K562 (cell line): Measurements from ENCODE around the gene GSTA5. TPM values are rescaled to one million over a fixed set of nuclear protein-coding genes. Genes with fewer than 3 reads are reported as not detected.
A peak's percentile ranks its signal among the peaks of the same experiment; 100 is the strongest.
"Not testable (repeated sequence)": the region's sequence is repeated elsewhere in the genome, so short reads cannot be mapped to it uniquely, and the experiment has no call there.

Experiments used
- ATAC-seq: fragments of 200-7000 bp; cut with Tn5 transposase; 3 replicates; pipeline ENCODE4 v1.9.1; 2020; ENCODE audit warnings: moderate library complexity
- BruUV-seq: library from RNA; stranded (reverse); fragments of 400-500 nt; replicated peaks from 2 replicates; lab custom pipeline; 2021; lab: Mats Ljungman, UMichigan
- CTCF ChIA-PET: fragments of 300-600 bp; formaldehyde crosslinking; extraction: SDS; loops from one replicate; lab custom pipeline; 2021; ENCODE audit warnings: low intra/inter-chr PET ratio; lab: Yijun Ruan, JAX
- POLR2A ChIA-PET: fragments of 300-600, 350-650 bp; sonication (Branson Sonifier 250); formaldehyde crosslinking; extraction: SDS; loops from one replicate; lab custom pipeline; 2021; ENCODE audit warnings: antibody characterized with exemption, inconsistent platforms; lab: Yijun Ruan, JAX
- DNase-seq, 4 experiments: peaks; one replicate each; pipeline versions ENCODE4 v3.0.0 to v3.0.0-alpha.2; 2011 to 2018; ENCODE audit warnings: low spot score in 3 of 4, mixed read lengths in 3 of 4; ENCODE audit errors: extremely low read depth in 1 of 4
- FAIRE-seq: peaks from 2 replicates; lab custom pipeline; 2011; peaks lifted over from hg19 to GRCh38; lab: Jason Lieb, UNC
- H2AFZ ChIP-seq: 2 replicates; pipeline ENCODE4 v1.6.0; 2011; ENCODE audit warnings: low read depth, low read length, control low read depth, inconsistent platforms
- H3K27ac ChIP-seq: fragments of 200-600 bp; 3 replicates; pipeline ENCODE4 v1.8.0; 2011; ENCODE audit warnings: low read depth, mild to moderate bottlenecking, control low read depth, inconsistent platforms, low read length, moderate library complexity, mixed read lengths; ENCODE audit errors: extremely low read depth
- H3K27me3 ChIP-seq, 2 experiments: fragments of 300-600 bp in 1 of 2; 2 replicates in 1 of 2; 3 replicates in 1 of 2; pipeline versions ENCODE4 v1.6.0 to v1.8.0; 2011; ENCODE audit warnings: inconsistent platforms in 2 of 2, low read length in 2 of 2, mild to moderate bottlenecking in 1 of 2, mixed read lengths in 1 of 2, moderate library complexity in 1 of 2; ENCODE audit not compliant: control insufficient read depth in 2 of 2, insufficient read depth in 2 of 2
- H3K36me3 ChIP-seq: fragments of 300-600 bp; 3 replicates; pipeline ENCODE4 v1.8.0; 2011; ENCODE audit warnings: mild to moderate bottlenecking, low read length, inconsistent platforms; ENCODE audit not compliant: control insufficient read depth, insufficient read depth
- H3K4me1 ChIP-seq, 2 experiments: fragments of 200-600 bp in 1 of 2; replicated peaks in 1 of 2; 2 replicates in 1 of 2; 3 replicates in 1 of 2; pipeline versions ENCODE4 v1.5.1 to v1.8.0; 2011; ENCODE audit warnings: inconsistent platforms in 2 of 2, low read length in 2 of 2, mild to moderate bottlenecking in 1 of 2, mixed read lengths in 1 of 2, moderate library complexity in 1 of 2; ENCODE audit not compliant: control insufficient read depth in 2 of 2, insufficient read depth in 2 of 2
- H3K4me2 ChIP-seq: 2 replicates; pipeline ENCODE4 v1.6.1; 2011; ENCODE audit warnings: low read length, control low read depth, inconsistent platforms, mixed read lengths; ENCODE audit not compliant: insufficient read depth
- H3K4me3 ChIP-seq: fragments of 200-600 bp; sonication (generic), shearing (Covaris generic); 2 replicates; pipeline ENCODE4 v1.5.1; 2016; ENCODE audit warnings: control low read depth, inconsistent platforms
- H3K79me2 ChIP-seq: fragments of 200-600 bp; 3 replicates; pipeline ENCODE4 v1.8.0; 2011; ENCODE audit warnings: low read length, inconsistent platforms; ENCODE audit not compliant: control insufficient read depth, insufficient read depth
- H3K9ac ChIP-seq, 2 experiments: 2 replicates each; pipeline versions ENCODE4 v1.6.0 to v1.6.1; 2011; ENCODE audit warnings: low read depth in 2 of 2, low read length in 2 of 2, control low read depth in 1 of 2, inconsistent platforms in 1 of 2, mild to moderate bottlenecking in 1 of 2, mixed read lengths in 1 of 2; ENCODE audit not compliant: insufficient read depth in 1 of 2
- H3K9me1 ChIP-seq: one replicate; pipeline ENCODE4 v1.6.0; 2011; ENCODE audit warnings: inconsistent platforms, mild to moderate bottlenecking, low read length, moderate library complexity; ENCODE audit not compliant: control insufficient read depth, insufficient read depth
- H3K9me3 ChIP-seq: replicated peaks from 2 replicates; pipeline ENCODE4 v1.5.1; 2011; ENCODE audit warnings: low read depth, low read length, inconsistent platforms; ENCODE audit not compliant: control insufficient read depth, insufficient read depth
- H4K20me1 ChIP-seq: replicated peaks from 2 replicates; pipeline ENCODE4 v1.6.1; 2011; ENCODE audit warnings: low read length, inconsistent platforms, mixed read lengths; ENCODE audit not compliant: control insufficient read depth, insufficient read depth
- ADNP ChIP-seq: fragments of 200-800 bp; sonication (Bioruptor generic); IDR thresholded peaks from 2 replicates; pipeline ENCODE4 v1.6.1; 2016; ENCODE audit warnings: missing genetic modification characterization, missing compliant biosample characterization
- ILF3 ChIP-seq: fragments of 450-650 bp; IDR thresholded peaks from 2 replicates; pipeline ENCODE4 v1.6.1; 2018; ENCODE audit warnings: antibody characterized with exemption, mild to moderate bottlenecking, moderate library complexity, borderline replicate concordance
- KAT7 ChIP-seq: sonication (generic); formaldehyde crosslinking; IDR thresholded peaks from 2 replicates; pipeline ENCODE4 v1.8.0; 2022; ENCODE audit warnings: missing genetic modification reagents, mild to moderate bottlenecking, borderline replicate concordance
- MAFF ChIP-seq: IDR thresholded peaks from 2 replicates; pipeline ENCODE4 v1.6.1; 2012; ENCODE audit warnings: low read length, improper control_type of control experiment
- MAFK ChIP-seq: IDR thresholded peaks from 2 replicates; pipeline ENCODE4 v1.6.1; 2011; ENCODE audit warnings: low read length, improper control_type of control experiment
- MCM5 ChIP-seq: fragments of 450-650 bp; IDR thresholded peaks from 2 replicates; pipeline ENCODE4 v1.6.1; 2016; ENCODE audit warnings: low read depth
- NFE2 ChIP-seq: IDR thresholded peaks from 2 replicates; pipeline ENCODE4 v1.6.1; 2014; ENCODE audit warnings: antibody characterized with exemption, low read depth
- POLR3G ChIP-seq: IDR thresholded peaks from 2 replicates; pipeline ENCODE4 v1.6.1; 2011; ENCODE audit not compliant: insufficient read length, insufficient replicate concordance; ENCODE audit errors: extremely low read depth
- SMARCA4 ChIP-seq: fragments of 450-650 bp; IDR thresholded peaks from 2 replicates; pipeline ENCODE4 v1.6.1; 2016
- USF2 ChIP-seq: sonication (generic); formaldehyde crosslinking; IDR thresholded peaks from 2 replicates; pipeline ENCODE4 v1.5.0; 2020; ENCODE audit warnings: missing genetic modification reagents
- ZBTB9 ChIP-seq: fragments of 450-650 bp; formaldehyde crosslinking; IDR thresholded peaks from 2 replicates; pipeline ENCODE4 v1.4.0; 2020; ENCODE audit warnings: mild to moderate bottlenecking, moderate library complexity
- ZNF398 ChIP-seq: fragments of 250-450 bp; sonication (Bioruptor Pico); IDR thresholded peaks from 2 replicates; pipeline ENCODE4 v1.8.0; 2021; ENCODE audit warnings: moderate library complexity, mild to moderate bottlenecking, inconsistent platforms
- ZNF41 ChIP-seq: fragments of 250-450 bp; sonication (Bioruptor Pico); conservative IDR thresholded peaks from 2 replicates; pipeline ENCODE4 v1.4.0; 2020; ENCODE audit warnings: mild to moderate bottlenecking
- WGBS: fragments of 100-300 bp; shearing (Covaris generic); methylation state at CpG from one replicate; pipeline ENCODE4 v1.1.6; 2016; ENCODE audit warnings: low coverage, mixed read lengths; ENCODE audit not compliant: insufficient coverage; ENCODE audit errors: missing lambda C conversion rate; 5-methylcytosine and 5-hydroxymethylcytosine counted together
- in situ Hi-C: fragments of 300-500 bp; cut with MboI; formaldehyde crosslinking; loops from 4 replicates; pipeline ENCODE4 v1.15.0; 2018; ENCODE audit warnings: inconsistent platforms, mixed read lengths
- intact Hi-C: fragments of 100-400 bp; cut with micrococcal nuclease; formaldehyde crosslinking; loops from 2 replicates; pipeline ENCODE4 v1.14.2; 2022
- polyA plus RNA-seq, 8 experiments: library from polyadenylated mRNA; depleted of rRNA in 4 of 8; stranded (reverse) in 5 of 8; unstranded in 3 of 8; fragments of >200 nt; fragmentation: Nextera tagmentation in 2 of 8; fragmentation: Illumina TruSeq in 1 of 8; extraction: Ambion mirVana in 2 of 8; extraction: Trizol in 1 of 8; gene quantifications; 2 replicates each; pipeline versions ENCODE4 v1.2.1 to v1.2.3, GENCODE V29; 2011 to 2014; ENCODE audit warnings: inconsistent platforms in 1 of 8, missing spikeins in 1 of 8
- total RNA-seq, 7 experiments: library from RNA; depleted of rRNA in 6 of 7; stranded (reverse); fragments of >200 nt in 6 of 7; fragmentation: Illumina TruSeq in 2 of 7; extraction: Trizol in 2 of 7; gene quantifications; 2 replicates each; pipeline versions ENCODE4 v1.2.1 to v1.2.3, GENCODE V29; 2011 to 2021; ENCODE audit warnings: low replicate concordance in 1 of 7

The GSTA5 gene
- total and polyA plus RNA-seq, 9 of the 15 experiments (the other 6 are each of a cell fraction or from before 2014, with no cell fraction given) = not detected

- H3K4me2 ChIP-seq, H3K79me2 ChIP-seq, H3K27me3 ChIP-seq, H3K9me1 ChIP-seq, H4K20me1 ChIP-seq, H2AFZ ChIP-seq, intact Hi-C loops, H3K4me3 ChIP-seq, H3K9ac ChIP-seq, H3K36me3 ChIP-seq, FAIRE-seq, BruUV-seq, ATAC-seq, H3K4me1 ChIP-seq, H3K27ac ChIP-seq, DNase-seq, CTCF ChIA-PET, H3K9me3 ChIP-seq: not testable (repeated sequence)
- POLR2A ChIA-PET = interaction anchor here (0.7 kb wide), 1 partner anchor 86 kb away, joined by 3 read pairs; no protein-coding TSS in a partner anchor
- WGBS = 0% methylated on average over 1 of the region's 1 CpG
- in situ Hi-C loops = loop anchor here (5.0 kb wide), 1 partner anchor 38 kb away; no protein-coding TSS in a partner anchor
Observed at GRCh38 chr6:52789658-52790057, 51.0 kb downstream of the GSTA5 start.

- H3K27ac ChIP-seq = no peak overlapping the region
- peaks cover 0 to 7% of the 10 kb centered on the region in 2 experiments; a peak in 3 of 5 replicates for H3K4me1 ChIP-seq
- H2AFZ ChIP-seq = no peak overlapping the region
- H3K36me3 ChIP-seq = no peaks in the 10 kb centered on the region
- no peaks in the 10 kb centered on the region for H3K27me3 ChIP-seq
- FAIRE-seq (peak; percentile 19), ATAC-seq (peak; percentile 54; the same call in 2 of the 3 replicates), DNase-seq (peak in 1 of 4 experiments; percentile 36)
- POLR2A ChIA-PET = no interaction called here
- intact Hi-C loops = no loop called here
- H4K20me1 ChIP-seq = no peaks in the 10 kb centered on the region
- no peak overlapping the region for H3K4me2 ChIP-seq
- no peaks in the 10 kb centered on the region for H3K9me1 ChIP-seq
- CTCF ChIA-PET = no interaction called here
- no TSS peak for BruUV-seq
- no peak overlapping the region for H3K9ac ChIP-seq
- 6% methylated on average over 3 of the region's 3 CpGs for WGBS
- in situ Hi-C loops = loop anchor here (5.0 kb wide), 1 partner anchor 39 kb away; no protein-coding TSS in a partner anchor
- no peaks in the 10 kb centered on the region for H3K79me2 ChIP-seq
- no peak overlapping the region for H3K4me3 ChIP-seq
- peaks cover 2% of the 10 kb centered on the region; the same call in 1 of the 2 replicates for H3K9me3 ChIP-seq
- TF ChIP-seq MAFK (peak; percentile 28; the same call in 1 of the 2 replicates), ADNP (tag) (no peak), ILF3 (no peak), ZBTB9 (no peak), POLR3G (no peak), SMARCA4 (0 out of 2 replicates have a peak, but pooled peaks have one; percentile 21), MAFF (peak; percentile 64), USF2 (CRISPR knock-in tag) (no peak), ZNF41 (CRISPR knock-in tag) (no peak), ZNF398 (no peak), KAT7 (CRISPR knock-in tag) (no peak), NFE2 (peak; percentile 84), MCM5 (no peak)
Observed at GRCh38 chr6:52788478-52788877, 52.1 kb downstream of the GSTA5 start.
